ENCODE measurements around the gene KIAA1586.

Gene KIAA1586

GRCh38 chr6:57017069-57017468 lies 29.4 kb upstream of the KIAA1586 start:
- no peak for TF ChIP-seq GABPA (IDR thresholded peaks at IDR 0.05; ENCODE audit: low read depth)
- no peak for TF ChIP-seq POLR2AphosphoS5 (IDR thresholded peaks at IDR 0.05; ENCODE audit: low read depth)
- no peak for TF ChIP-seq SPI1 (IDR thresholded peaks at IDR 0.05; ENCODE audit: borderline replicate concordance, low read depth)
- TF ChIP-seq CTCF (IDR thresholded peaks at IDR 0.05; ENCODE audit: insufficient read depth, low read length), result no peak
- no peak for TF ChIP-seq REST (IDR thresholded peaks at IDR 0.05; ENCODE audit: insufficient replicate concordance, low read depth)
- H3K27ac ChIP-seq (replicated peaks), result no peak overlapping the region
- no peak for DNase-seq (ENCODE audit: low read depth in 1 of 2, low spot score in 1 of 2)

GRCh38 chr6:57017841-57018240 lies 28.7 kb upstream of the KIAA1586 start:
- Histone ChIP-seq H3K27me3 (ENCODE audit: insufficient read depth, poor library complexity, severe bottlenecking) (no peaks in the 10 kb centered on the region), H3K27ac (replicated peaks) (no peak overlapping the region), H3K4me3 (replicated peaks; ENCODE audit: insufficient read depth, low read length) (no peak overlapping the region)
- TF ChIP-seq CTCF (IDR thresholded peaks at IDR 0.05; ENCODE audit: insufficient read depth, low read length), result no peak
- TF ChIP-seq POLR2AphosphoS5 (IDR thresholded peaks at IDR 0.05; ENCODE audit: low read depth), result no peak
- no peak for TF ChIP-seq SPI1 (IDR thresholded peaks at IDR 0.05; ENCODE audit: borderline replicate concordance, low read depth)
- TF ChIP-seq REST (IDR thresholded peaks at IDR 0.05; ENCODE audit: insufficient replicate concordance, low read depth), result no peak
- no peak for TF ChIP-seq GABPA (IDR thresholded peaks at IDR 0.05; ENCODE audit: low read depth)
- no peak for DNase-seq (ENCODE audit: low read depth in 1 of 2, low spot score in 1 of 2)

More at GRCh38 chr6:57017069-57017468, 29.4 kb upstream of the KIAA1586 start:
- H3K27me3 ChIP-seq (ENCODE audit: insufficient read depth, poor library complexity, severe bottlenecking), result no peaks in the 10 kb centered on the region
- H3K4me3 ChIP-seq (replicated peaks; ENCODE audit: insufficient read depth, low read length), result no peak overlapping the region

GRCh38 chr6:57019434-57019833 lies 27.1 kb upstream of the KIAA1586 start:
- no peak for DNase-seq (ENCODE audit: low read depth in 1 of 2, low spot score in 1 of 2)
- no peaks in the 10 kb centered on the region for H3K27me3 ChIP-seq (ENCODE audit: insufficient read depth, poor library complexity, severe bottlenecking)
- TF ChIP-seq SPI1 (IDR thresholded peaks at IDR 0.05; ENCODE audit: borderline replicate concordance, low read depth), result no peak
- no peak for TF ChIP-seq POLR2AphosphoS5 (IDR thresholded peaks at IDR 0.05; ENCODE audit: low read depth)
- no peak for TF ChIP-seq GABPA (IDR thresholded peaks at IDR 0.05; ENCODE audit: low read depth)
- no peak overlapping the region for H3K27ac ChIP-seq (replicated peaks)
- H3K4me3 ChIP-seq (replicated peaks; ENCODE audit: insufficient read depth, low read length), result no peak overlapping the region

- DNase-seq (ENCODE audit: low read depth in 1 of 2, low spot score in 1 of 2), result peak in 1 of 2 experiments; percentile 8
- no peak overlapping the region for H3K4me3 ChIP-seq (replicated peaks; ENCODE audit: insufficient read depth, low read length)
- H3K27ac ChIP-seq (replicated peaks), result no peak overlapping the region
- H3K27me3 ChIP-seq (ENCODE audit: insufficient read depth, poor library complexity, severe bottlenecking), result no peaks in the 10 kb centered on the region
- TF ChIP-seq REST (IDR thresholded peaks at IDR 0.05; ENCODE audit: insufficient replicate concordance, low read depth) (no peak), GABPA (IDR thresholded peaks at IDR 0.05; ENCODE audit: low read depth) (no peak)
Observed at GRCh38 chr6:57021086-57021720, 25.3 kb upstream of the KIAA1586 start.

All from HL-60 (cell line).